T-helper 1 cell treated with Interleukin-12 subunit alpha and Interleukin-12 subunit beta and Interleukin-4 antibody, amounts not matched to agents 30 μg/mL and 1 μg/mL, for 36 hours (primary cell): ENCODE measurements around the gene TAX1BP3.

ENCODE experiments used
- H3K27ac Mint-ChIP-seq: one replicate; pipeline ENCODE4 v1.8.0; 2021; ENCODE audit warnings: mild to moderate bottlenecking, mixed read lengths
- H3K27me3 Mint-ChIP-seq: one replicate; pipeline ENCODE4 v1.8.0; 2021; ENCODE audit warnings: low read depth, mixed read lengths
- H3K36me3 Mint-ChIP-seq: one replicate; pipeline ENCODE4 v1.8.0; 2021; ENCODE audit warnings: low read depth, mixed read lengths
- H3K4me1 Mint-ChIP-seq: one replicate; pipeline ENCODE4 v1.8.0; 2021; ENCODE audit warnings: low read depth, mixed read lengths
- H3K4me3 Mint-ChIP-seq: one replicate; pipeline ENCODE4 v1.8.0; 2021; ENCODE audit warnings: mild to moderate bottlenecking, moderate library complexity, mixed read lengths
- H3K9me3 Mint-ChIP-seq: one replicate; pipeline ENCODE4 v1.8.0; 2021; ENCODE audit warnings: mixed read lengths

Gene TAX1BP3

DNA sequence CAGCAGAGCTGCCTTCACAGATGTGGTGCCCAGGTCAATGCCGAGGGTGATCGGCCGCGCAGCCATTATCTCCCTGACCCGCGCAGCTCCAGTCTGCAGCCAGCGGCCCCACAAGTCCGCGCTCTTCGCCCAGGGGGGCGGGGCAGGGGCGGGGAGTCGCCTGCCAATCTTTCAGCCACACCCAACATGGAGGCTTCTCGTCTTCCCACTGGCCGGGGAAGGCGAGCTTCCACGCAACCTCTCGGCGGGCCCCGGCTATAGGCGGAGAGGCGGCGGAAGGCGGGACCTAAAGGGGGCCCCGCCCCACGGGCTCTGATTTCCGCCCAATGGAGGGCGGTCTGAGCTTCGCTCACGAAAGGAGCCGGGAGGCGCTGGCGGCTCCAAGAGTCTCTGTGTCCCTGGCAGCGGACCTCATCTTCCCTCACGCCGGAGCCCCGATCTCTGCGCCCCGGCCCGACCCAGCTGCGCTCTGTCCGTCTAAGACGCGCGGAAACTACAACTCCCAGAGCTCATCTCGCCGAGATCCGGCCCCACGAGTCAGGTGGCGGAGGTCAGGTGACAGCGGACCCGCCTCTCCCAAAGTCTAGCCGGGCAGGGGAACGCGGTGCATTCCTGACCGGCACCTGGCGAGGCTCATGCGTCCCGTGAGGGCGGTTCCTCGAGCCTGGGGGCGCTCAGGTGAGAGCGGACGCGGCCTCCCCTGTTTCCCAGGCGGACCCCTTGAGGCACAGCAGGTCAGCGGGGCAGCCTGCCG is 32.0 kb downstream of the TAX1BP3 start, which contains the start of the genes CTNS and SHPK:
CTNS (plus strand) TSS at position 607 of the 754 bp plus-strand sequence. CDS start 3,447 bp downstream, outside the sequence.
SHPK (minus strand) TSS at position 97 of the 754 bp plus-strand sequence; CDS start at position 66, 31 bp downstream.
- H3K4me1 Mint-ChIP-seq = peaks cover 37% of the 10 kb centered on the region
- no peaks in the 10 kb centered on the region for H3K9me3 Mint-ChIP-seq
- H3K27ac Mint-ChIP-seq = peak within 1 kb of the TSS; percentile 99
- peak within 1 kb of the TSS; percentile 98 for H3K4me3 Mint-ChIP-seq
- peaks cover 13% of the 10 kb centered on the region for H3K36me3 Mint-ChIP-seq
- no peaks in the 10 kb centered on the region for H3K27me3 Mint-ChIP-seq

DNA sequence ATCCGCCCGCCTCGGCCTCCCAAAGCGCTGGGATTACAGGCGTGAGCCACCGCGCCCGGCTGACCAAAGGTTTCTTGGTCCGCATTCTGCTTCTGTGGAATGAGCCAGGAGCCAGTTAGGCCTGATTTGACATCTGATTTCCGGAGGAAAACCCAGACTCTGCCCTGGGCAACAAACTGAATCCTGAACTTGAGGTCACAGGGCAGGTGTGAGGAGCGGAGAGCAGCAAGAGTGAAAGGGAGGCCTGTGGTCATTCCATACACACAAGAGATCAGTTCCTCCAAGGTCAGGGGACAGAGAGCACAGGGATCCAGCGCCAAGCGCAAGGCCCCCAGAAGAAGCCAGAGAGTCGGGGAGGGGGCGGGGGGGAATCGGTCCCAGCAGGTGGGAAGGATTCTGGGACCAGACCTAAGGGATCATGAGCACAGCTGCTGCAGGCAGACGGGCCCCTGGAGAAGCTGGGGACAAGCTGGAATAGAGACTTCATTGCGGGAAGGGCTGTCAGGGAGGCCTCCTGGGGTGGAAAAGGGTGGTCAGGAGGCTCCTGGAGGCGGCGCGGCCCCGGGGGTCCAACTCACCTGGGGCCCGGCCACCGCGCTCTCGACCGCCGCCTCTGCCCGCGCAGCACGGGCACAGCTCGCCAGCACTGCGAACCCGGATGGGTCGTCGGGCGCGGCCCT is 32.8 kb downstream of the TAX1BP3 start:
- H3K9me3 Mint-ChIP-seq = no peaks in the 10 kb centered on the region
- peak overlapping the region; percentile 73 for H3K27ac Mint-ChIP-seq
- peaks cover 34% of the 10 kb centered on the region for H3K4me1 Mint-ChIP-seq
- H3K36me3 Mint-ChIP-seq = peaks cover 13% of the 10 kb centered on the region
- no peaks in the 10 kb centered on the region for H3K27me3 Mint-ChIP-seq
- H3K4me3 Mint-ChIP-seq = peak overlapping the region; percentile 98

DNA sequence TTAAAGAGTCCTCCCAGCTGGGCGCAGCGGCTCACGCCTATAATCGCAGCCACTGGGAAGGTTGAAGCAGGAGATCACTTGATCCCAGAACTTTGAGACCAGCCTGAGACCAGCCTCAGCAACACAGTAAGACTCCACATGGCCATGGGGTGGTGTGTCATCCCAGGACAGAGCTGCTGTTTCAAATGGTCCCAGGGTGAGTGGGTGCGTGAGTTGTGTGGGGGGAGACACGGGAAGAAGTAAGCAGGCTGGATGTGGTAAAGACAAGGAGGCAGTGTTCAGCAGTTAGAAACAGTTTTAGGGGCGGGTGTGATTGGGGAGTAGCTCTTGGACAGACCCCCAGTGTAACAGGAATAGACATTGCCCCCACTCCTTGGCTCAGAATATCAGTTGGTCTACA is 36.1 kb downstream of the TAX1BP3 start:
- Mint-ChIP-seq H3K27ac (no peak overlapping the region), H3K9me3 (no peaks in the 10 kb centered on the region), H3K4me1 (peaks cover 11% of the 10 kb centered on the region), H3K36me3 (peaks cover 15% of the 10 kb centered on the region), H3K27me3 (no peaks in the 10 kb centered on the region), H3K4me3 (no peak overlapping the region)

DNA sequence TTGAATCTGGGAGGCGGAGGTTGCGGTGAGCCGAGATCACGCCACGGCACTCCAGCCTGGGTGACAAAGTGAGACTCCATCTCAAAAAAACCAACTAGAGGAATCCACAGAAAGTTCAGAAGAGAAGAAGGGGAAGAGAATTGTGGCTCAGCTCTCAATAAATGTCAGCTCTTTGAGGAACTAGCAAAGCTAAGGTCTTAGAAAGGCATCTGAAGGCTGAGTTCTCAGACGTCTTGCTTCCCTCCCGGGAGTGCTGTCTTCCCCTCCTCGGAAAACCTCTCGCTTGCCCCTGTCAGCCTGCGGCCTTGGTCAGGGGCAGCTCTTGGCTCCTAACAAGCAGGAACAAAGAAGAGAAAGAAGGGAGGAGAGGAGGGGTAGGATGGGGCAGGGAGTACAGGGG is 37.6 kb downstream of the TAX1BP3 start:
- H3K4me1 Mint-ChIP-seq = peaks cover 8% of the 10 kb centered on the region
- H3K36me3 Mint-ChIP-seq = peaks cover 24% of the 10 kb centered on the region
- no peak overlapping the region for H3K27ac Mint-ChIP-seq
- no peaks in the 10 kb centered on the region for H3K9me3 Mint-ChIP-seq
- no peak overlapping the region for H3K4me3 Mint-ChIP-seq
- H3K27me3 Mint-ChIP-seq = no peaks in the 10 kb centered on the region

DNA sequence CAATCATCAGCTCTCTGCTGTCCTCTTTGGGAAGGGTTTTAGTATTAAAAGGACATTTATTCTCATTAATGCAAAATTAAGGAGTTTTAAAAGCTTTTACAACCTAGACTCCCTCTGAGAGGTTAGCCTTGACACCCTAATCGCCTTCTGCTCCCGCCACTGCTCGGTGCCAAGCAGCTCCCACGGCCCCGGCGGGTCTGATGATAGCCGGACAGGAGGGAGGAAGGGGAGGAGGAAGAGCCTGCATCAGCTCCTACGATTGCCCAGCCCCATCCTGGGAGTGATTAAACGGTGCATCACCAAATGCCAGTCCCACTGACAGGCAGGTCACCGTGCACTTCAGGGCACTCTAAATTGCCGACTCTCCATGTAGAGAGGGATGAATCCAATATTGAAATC is 40.6 kb downstream of the TAX1BP3 start:
- no peaks in the 10 kb centered on the region for H3K27me3 Mint-ChIP-seq
- peaks cover 27% of the 10 kb centered on the region for H3K36me3 Mint-ChIP-seq
- H3K27ac Mint-ChIP-seq = no peak overlapping the region

DNA sequence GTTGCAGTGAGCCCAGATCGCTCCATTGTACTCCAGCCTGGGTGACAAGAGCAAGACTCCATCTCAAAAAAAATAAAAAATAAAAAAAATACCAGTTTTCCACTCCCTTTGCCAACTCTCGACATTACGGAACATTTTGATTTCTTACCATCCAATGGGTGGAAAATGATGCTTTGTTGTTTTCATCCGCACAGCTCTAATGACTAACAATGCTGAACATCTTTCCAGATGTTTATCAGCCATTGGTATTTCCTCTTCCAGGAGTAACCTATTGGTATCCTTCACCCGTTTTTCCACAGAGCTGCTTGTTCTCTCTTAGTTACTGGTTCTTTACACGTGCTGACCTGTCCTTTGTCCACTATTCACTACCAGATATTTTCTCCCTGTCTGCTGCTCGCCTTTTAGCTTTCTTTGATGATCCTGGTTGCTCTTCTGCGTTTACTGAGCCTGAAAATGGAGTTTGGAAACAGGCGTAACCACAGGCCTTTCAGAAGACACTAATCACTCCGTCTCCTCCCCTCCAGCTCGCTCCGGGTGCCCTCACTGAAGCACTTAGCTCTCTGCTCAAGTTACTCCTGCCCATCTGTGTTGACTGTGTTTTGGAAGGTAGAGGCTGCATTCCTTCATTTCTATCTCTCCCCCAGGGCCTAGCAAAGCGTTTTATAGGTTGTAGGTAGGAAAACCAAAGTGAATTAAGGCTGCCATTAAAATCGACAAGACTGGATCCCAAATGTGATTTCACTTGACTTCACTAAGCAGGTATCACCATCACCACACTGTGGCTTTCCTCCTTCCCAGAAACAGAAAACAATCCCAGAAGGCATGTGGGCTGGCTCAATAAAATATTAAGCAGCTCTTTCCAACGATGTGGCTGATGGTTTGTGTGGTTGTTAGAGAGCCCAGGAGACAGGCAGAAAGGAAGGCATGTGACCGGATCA is 41.3 kb downstream of the TAX1BP3 start:
- peaks cover 23% of the 10 kb centered on the region for H3K36me3 Mint-ChIP-seq
- no peaks in the 10 kb centered on the region for H3K27me3 Mint-ChIP-seq
- no peak overlapping the region for H3K27ac Mint-ChIP-seq
- H3K9me3 Mint-ChIP-seq = no peaks in the 10 kb centered on the region
- H3K4me1 Mint-ChIP-seq = no peaks in the 10 kb centered on the region
- H3K4me3 Mint-ChIP-seq = no peak overlapping the region

More for the DNA sequence above, 40.6 kb downstream of the TAX1BP3 start:
- Mint-ChIP-seq H3K4me3 (no peak overlapping the region), H3K9me3 (no peaks in the 10 kb centered on the region), H3K4me1 (no peaks in the 10 kb centered on the region)

DNA sequence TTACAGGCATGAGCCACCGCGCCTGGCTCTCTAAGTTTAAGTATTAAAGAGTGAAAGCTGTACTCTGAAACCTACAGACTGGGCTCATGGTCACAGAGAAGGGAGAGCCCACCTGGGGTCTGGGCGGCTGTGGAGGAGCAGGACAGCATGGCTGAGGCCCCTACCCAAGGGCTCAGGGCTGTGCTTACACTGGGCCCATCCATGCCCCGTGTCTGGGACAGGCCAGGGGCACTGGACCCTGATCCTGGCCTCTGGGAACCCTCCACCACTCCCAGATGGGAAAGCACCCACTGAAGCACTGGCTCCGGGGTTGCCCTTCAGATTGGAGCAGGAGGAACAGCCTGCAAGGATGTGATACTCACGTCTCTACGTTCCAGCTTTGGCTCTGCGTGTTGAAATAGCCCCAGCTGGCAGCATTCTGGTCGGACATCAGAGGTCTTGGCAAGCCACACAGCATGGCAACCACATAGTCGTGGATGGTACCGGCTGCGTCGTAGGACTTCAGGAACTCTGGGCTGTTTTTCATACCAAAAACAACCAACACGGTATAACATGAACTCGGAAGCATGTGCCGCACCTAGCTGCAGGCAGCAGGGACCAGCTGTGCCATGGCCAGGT is 45.3 kb downstream of the TAX1BP3 start:
- Mint-ChIP-seq H3K4me3 (no peak overlapping the region), H3K4me1 (no peaks in the 10 kb centered on the region), H3K27ac (no peak overlapping the region), H3K27me3 (no peaks in the 10 kb centered on the region), H3K9me3 (no peaks in the 10 kb centered on the region), H3K36me3 (peaks cover 34% of the 10 kb centered on the region)

DNA sequence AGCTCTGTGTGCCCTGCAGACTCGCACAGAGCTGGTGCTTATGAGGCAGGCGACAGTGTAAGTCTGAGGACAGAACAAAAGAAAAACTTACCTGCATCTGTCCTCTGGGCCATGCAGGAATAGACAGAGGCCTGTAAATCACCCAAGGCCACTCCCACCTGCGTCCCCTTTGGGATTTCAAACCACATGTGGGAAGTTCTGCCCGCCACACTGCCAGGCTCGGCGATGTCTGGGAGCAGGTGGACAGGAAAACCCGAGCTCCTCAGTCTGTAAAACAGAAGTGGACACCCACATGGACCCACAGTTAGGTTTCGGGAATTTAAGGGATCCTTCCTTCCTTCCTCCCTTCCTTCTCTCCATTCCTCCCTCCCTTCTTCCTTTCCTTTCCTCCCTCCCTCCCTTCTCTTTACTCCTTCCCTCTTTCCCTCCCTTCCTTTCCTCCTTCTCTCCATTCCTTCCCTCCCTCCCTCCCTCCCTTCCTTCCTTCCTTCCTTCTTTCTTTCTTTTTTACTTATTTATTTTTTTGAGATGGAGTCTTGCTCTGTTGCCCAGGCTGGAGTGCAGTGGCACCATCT is 47.1 kb downstream of the TAX1BP3 start:
- Mint-ChIP-seq H3K27ac (no peak overlapping the region), H3K27me3 (no peaks in the 10 kb centered on the region), H3K4me3 (no peak overlapping the region), H3K4me1 (no peaks in the 10 kb centered on the region), H3K9me3 (peaks cover 4% of the 10 kb centered on the region), H3K36me3 (peaks cover 42% of the 10 kb centered on the region)

DNA sequence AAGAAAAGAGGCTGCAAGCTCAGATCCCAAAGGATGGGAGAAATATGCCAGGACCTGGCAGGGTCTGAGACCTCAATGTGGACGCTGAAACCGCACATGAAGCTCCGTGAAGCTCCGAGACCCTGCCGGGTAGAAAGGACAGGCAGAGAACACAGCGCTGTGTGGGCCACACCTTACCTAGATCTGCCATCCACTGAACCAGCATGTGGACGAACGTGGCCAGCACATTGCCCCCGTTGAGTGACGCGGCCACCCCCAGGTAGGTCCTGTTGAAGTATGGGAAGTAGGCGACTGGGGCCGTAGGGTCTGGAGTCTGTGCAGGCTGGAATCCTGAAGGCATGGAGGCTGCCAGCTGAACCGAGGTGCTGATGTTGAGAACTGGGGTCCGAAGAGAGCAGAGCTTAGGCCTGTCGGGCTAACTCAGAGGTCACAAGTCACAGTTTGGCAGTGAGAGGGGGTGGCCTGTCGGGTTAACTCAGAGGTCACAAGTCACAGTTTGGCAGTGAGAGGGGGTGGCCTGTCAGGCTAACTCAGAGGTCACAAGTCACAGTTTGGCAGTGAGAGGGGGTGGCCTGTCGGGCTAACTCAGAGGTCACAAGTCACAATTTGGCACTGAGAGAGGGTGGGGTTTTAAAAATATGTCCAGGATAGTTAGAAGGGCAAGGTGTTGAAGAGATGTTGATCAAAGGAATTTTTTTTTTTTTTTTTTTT is 53.1 kb downstream of the TAX1BP3 start:
- Mint-ChIP-seq H3K36me3 (peaks cover 45% of the 10 kb centered on the region), H3K9me3 (peaks cover 4% of the 10 kb centered on the region), H3K4me3 (no peak overlapping the region), H3K27ac (no peak overlapping the region), H3K4me1 (no peaks in the 10 kb centered on the region), H3K27me3 (no peaks in the 10 kb centered on the region)

DNA sequence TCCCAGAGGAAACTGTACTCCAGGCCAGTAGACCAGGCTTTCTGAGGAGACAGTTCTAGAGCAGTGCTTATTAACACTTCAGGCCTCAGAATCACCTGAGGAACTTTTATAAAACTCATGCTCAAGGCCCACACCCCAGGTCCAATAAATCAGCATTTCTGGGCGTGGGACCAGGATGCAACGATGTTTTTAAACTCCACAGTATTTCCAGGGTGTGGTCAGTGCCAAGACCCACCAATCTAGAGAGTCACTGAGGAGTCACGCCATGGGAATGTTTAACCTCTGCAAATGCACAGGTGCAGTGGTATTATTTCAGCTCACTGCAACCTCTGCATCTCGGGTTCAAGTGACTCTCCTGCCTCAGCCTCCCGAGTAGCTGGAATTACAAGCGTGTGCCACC is 55.3 kb downstream of the TAX1BP3 start:
- H3K9me3 Mint-ChIP-seq = peaks cover 4% of the 10 kb centered on the region
- H3K4me3 Mint-ChIP-seq = no peak overlapping the region
- peaks cover 34% of the 10 kb centered on the region for H3K36me3 Mint-ChIP-seq
- no peaks in the 10 kb centered on the region for H3K27me3 Mint-ChIP-seq
- H3K4me1 Mint-ChIP-seq = no peaks in the 10 kb centered on the region
- H3K27ac Mint-ChIP-seq = no peak overlapping the region
